SK-N-MC (cell line): Measurements from ENCODE around the gene LRMDA.

Experiments used
- EZH2 ChIP-seq: fragments of 200-600 bp; sonication (generic); IDR thresholded peaks from one replicate; pipeline ENCODE4 v1.6.1; 2017; ENCODE audit warnings: antibody characterized with exemption
- FOXP2 ChIP-seq: optimal IDR thresholded peaks from 2 replicates; pipeline ENCODE3; 2011; ENCODE audit warnings: mild to moderate bottlenecking, moderate library complexity; ENCODE audit not compliant: insufficient read depth; ENCODE audit errors: extremely low read length, control extremely low read depth
- POLR2AphosphoS5 ChIP-seq: IDR thresholded peaks from 2 replicates; pipeline ENCODE4 v1.6.1; 2012; ENCODE audit warnings: mild to moderate bottlenecking, low read depth, low read length, borderline replicate concordance

GRCh38 chr10:75801661-75802060, 370.2 kb downstream of the LRMDA start:
- TF ChIP-seq EZH2 (no peak), POLR2AphosphoS5 (no peak), FOXP2 (no peak)
